GM21360 (cell line): ENCODE measurements around the gene RALA.
"Not testable (repeated sequence)": the region's sequence is repeated elsewhere in the genome, so short reads cannot be mapped to it uniquely, and the experiment has no call there.

ENCODE experiments used
- ATAC-seq: cut with Tn5 transposase; IDR thresholded peaks from one replicate; pipeline ENCODE4 v1.9.1; 2021; ENCODE audit warnings: mild to moderate bottlenecking, moderate library complexity; ENCODE audit not compliant: unreplicated experiment

RALA gene

GRCh38 chr7:39644170-39644569 lies 20.8 kb downstream of the RALA start:
- ATAC-seq: no peak

GRCh38 chr7:39645482-39646407 lies 22.4 kb downstream of the RALA start:
- ATAC-seq: no peak

GRCh38 chr7:39647816-39648215 lies 24.4 kb downstream of the RALA start:
- no peak for ATAC-seq

- ATAC-seq: no peak
Observed at GRCh38 chr7:39650676-39651075, 27.3 kb downstream of the RALA start.

GRCh38 chr7:39651265-39651664 lies 27.9 kb downstream of the RALA start:
- no peak for ATAC-seq

GRCh38 chr7:39656415-39656814 lies 33.0 kb downstream of the RALA start:
- no peak for ATAC-seq

GRCh38 chr7:39659356-39660013 lies 36.1 kb downstream of the RALA start:
- no peak for ATAC-seq

- ATAC-seq: no peak
Observed at GRCh38 chr7:39661960-39662359, 38.6 kb downstream of the RALA start.

- ATAC-seq: no peak
Observed at GRCh38 chr7:39663263-39663662, 39.9 kb downstream of the RALA start.

GRCh38 chr7:39664057-39664456 lies 40.7 kb downstream of the RALA start:
- no peak for ATAC-seq

GRCh38 chr7:39664585-39664984 lies 41.2 kb downstream of the RALA start:
- ATAC-seq: no peak

- ATAC-seq: no peak
Observed at GRCh38 chr7:39666562-39666961, 43.2 kb downstream of the RALA start.

- ATAC-seq: no peak
Observed at GRCh38 chr7:39667341-39667923, 44.1 kb downstream of the RALA start.

- ATAC-seq: not testable (repeated sequence)
Observed at GRCh38 chr7:39668280-39668679, 44.9 kb downstream of the RALA start.

GRCh38 chr7:39670052-39670451 lies 46.7 kb downstream of the RALA start:
- ATAC-seq: no peak

GRCh38 chr7:39670934-39671333 lies 47.6 kb downstream of the RALA start:
- no peak for ATAC-seq

- no peak for ATAC-seq
Observed at GRCh38 chr7:39672176-39672575, 48.8 kb downstream of the RALA start.

- ATAC-seq: no peak
Observed at GRCh38 chr7:39673868-39674267, 50.5 kb downstream of the RALA start.

- no peak for ATAC-seq
Observed at GRCh38 chr7:39674406-39674805, 51.0 kb downstream of the RALA start.

- ATAC-seq: no peak
Observed at GRCh38 chr7:39676346-39676745, 53.0 kb downstream of the RALA start.

GRCh38 chr7:39678930-39679709 lies 55.7 kb downstream of the RALA start:
- no peak for ATAC-seq
